ENCODE results near the gene AIG1.

DNA sequence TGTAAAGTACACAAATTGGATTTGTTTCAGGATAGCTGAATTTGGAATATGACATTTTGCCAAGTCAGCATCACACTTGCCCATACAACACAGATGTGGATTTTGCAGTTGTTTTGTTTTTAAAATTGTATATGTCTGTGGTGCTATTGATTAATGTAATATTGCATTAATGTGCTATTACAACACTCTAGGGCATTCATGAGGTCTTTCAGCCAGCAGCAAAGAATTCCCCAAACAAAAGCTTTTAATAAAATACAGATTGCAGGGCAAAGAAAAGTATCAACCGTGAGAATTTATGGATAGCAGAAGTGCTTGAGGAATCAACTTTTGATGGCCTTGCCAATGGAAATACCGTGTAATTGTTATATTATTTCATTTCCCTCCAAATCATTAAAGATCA is 144.9 kb downstream of the AIG1 start:
- TF ChIP-seq, protein P1, sequence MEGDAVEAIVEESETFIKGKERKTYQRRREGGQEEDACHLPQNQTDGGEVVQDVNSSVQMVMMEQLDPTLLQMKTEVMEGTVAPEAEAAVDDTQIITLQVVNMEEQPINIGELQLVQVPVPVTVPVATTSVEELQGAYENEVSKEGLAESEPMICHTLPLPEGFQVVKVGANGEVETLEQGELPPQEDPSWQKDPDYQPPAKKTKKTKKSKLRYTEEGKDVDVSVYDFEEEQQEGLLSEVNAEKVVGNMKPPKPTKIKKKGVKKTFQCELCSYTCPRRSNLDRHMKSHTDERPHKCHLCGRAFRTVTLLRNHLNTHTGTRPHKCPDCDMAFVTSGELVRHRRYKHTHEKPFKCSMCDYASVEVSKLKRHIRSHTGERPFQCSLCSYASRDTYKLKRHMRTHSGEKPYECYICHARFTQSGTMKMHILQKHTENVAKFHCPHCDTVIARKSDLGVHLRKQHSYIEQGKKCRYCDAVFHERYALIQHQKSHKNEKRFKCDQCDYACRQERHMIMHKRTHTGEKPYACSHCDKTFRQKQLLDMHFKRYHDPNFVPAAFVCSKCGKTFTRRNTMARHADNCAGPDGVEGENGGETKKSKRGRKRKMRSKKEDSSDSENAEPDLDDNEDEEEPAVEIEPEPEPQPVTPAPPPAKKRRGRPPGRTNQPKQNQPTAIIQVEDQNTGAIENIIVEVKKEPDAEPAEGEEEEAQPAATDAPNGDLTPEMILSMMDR (IDR thresholded peaks at IDR 0.05), result no peak
- TF ChIP-seq EZH2 (IDR thresholded peaks at IDR 0.05) (no peak), EZH2phosphoT487 (IDR thresholded peaks at IDR 0.05) (no peak)
